Parathyroid adenoma (tissue), 2 donors: ENCODE data around the gene LRCOL1.

Source experiments
- H2AFZ ChIP-seq: fragments of 300-600 bp; sonication (generic); one replicate; pipeline ENCODE4 v1.7.0; 2017; ENCODE audit warnings: antibody characterized with exemption, mild to moderate bottlenecking
- H3K27ac ChIP-seq: fragments of 300-600 bp; sonication (generic); one replicate; pipeline ENCODE4 v1.7.0; 2017
- H3K27me3 ChIP-seq: fragments of 300-600 bp; sonication (generic); one replicate; pipeline ENCODE4 v1.7.0; 2017; ENCODE audit warnings: low read length; ENCODE audit not compliant: control insufficient read depth, insufficient read depth
- H3K36me3 ChIP-seq: fragments of 300-600 bp; sonication (generic); one replicate; pipeline ENCODE4 v1.7.0; 2017; ENCODE audit warnings: low read length; ENCODE audit not compliant: control insufficient read depth, insufficient read depth
- H3K4me1 ChIP-seq: fragments of 300-600 bp; sonication (generic); one replicate; pipeline ENCODE4 v1.7.0; 2017; ENCODE audit warnings: control low read depth
- H3K4me2 ChIP-seq: fragments of 300-600 bp; sonication (generic); one replicate; pipeline ENCODE4 v1.7.0; 2017; ENCODE audit warnings: low read length
- H3K4me3 ChIP-seq: fragments of 300-600 bp; sonication (generic); one replicate; pipeline ENCODE4 v1.7.0; 2017; ENCODE audit warnings: low read depth, low read length
- H3K79me2 ChIP-seq: fragments of 300-600 bp; sonication (generic); one replicate; pipeline ENCODE4 v1.7.0; 2017; ENCODE audit warnings: control low read depth
- H3K9ac ChIP-seq: fragments of 300-600 bp; sonication (generic); one replicate; pipeline ENCODE4 v1.7.0; 2017; ENCODE audit warnings: mild to moderate bottlenecking
- H3K9me3 ChIP-seq: fragments of 300-600 bp; sonication (generic); one replicate; pipeline ENCODE4 v1.7.0; 2017; ENCODE audit warnings: low read length; ENCODE audit not compliant: control insufficient read depth
- CTCF ChIP-seq: fragments of 300-600 bp; sonication (generic); IDR thresholded peaks from one replicate; pipeline ENCODE4 v1.7.0; 2017; ENCODE audit warnings: antibody characterized with exemption, mild to moderate bottlenecking
- donor health status: primary hyperparathyroidism.

LRCOL1 gene

GRCh38 chr12:132625731-132626430 lies 15.5 kb upstream of the LRCOL1 start:
- Histone ChIP-seq H3K4me3 (no peak overlapping the region), H3K36me3 (no peaks in the 10 kb centered on the region), H3K9ac (no peak overlapping the region), H3K79me2 (no peaks in the 10 kb centered on the region), H3K4me1 (no peaks in the 10 kb centered on the region), H3K4me2 (no peak overlapping the region), H3K9me3 (no peaks in the 10 kb centered on the region), H2AFZ (no peak overlapping the region), H3K27me3 (no peaks in the 10 kb centered on the region), H3K27ac (no peak overlapping the region)
- no peak for TF ChIP-seq CTCF

- no peak overlapping the region for H3K9ac ChIP-seq
- H3K4me1 ChIP-seq, result no peaks in the 10 kb centered on the region
- H3K4me3 ChIP-seq, result no peak overlapping the region
- H3K27ac ChIP-seq, result no peak overlapping the region
- no peaks in the 10 kb centered on the region for H3K79me2 ChIP-seq
- no peak overlapping the region for H2AFZ ChIP-seq
- H3K27me3 ChIP-seq, result no peaks in the 10 kb centered on the region
- no peak overlapping the region for H3K4me2 ChIP-seq
- H3K36me3 ChIP-seq, result no peaks in the 10 kb centered on the region
- TF ChIP-seq CTCF, result no peak
- no peaks in the 10 kb centered on the region for H3K9me3 ChIP-seq
Measured at GRCh38 chr12:132624910-132625630, 14.7 kb upstream of the LRCOL1 start.

- Histone ChIP-seq H3K27ac (no peak overlapping the region), H3K9me3 (no peaks in the 10 kb centered on the region), H2AFZ (no peak overlapping the region), H3K36me3 (no peaks in the 10 kb centered on the region), H3K27me3 (no peaks in the 10 kb centered on the region), H3K4me3 (no peak overlapping the region), H3K79me2 (no peaks in the 10 kb centered on the region), H3K4me2 (no peak overlapping the region), H3K9ac (no peak overlapping the region), H3K4me1 (no peaks in the 10 kb centered on the region)
- TF ChIP-seq CTCF, result no peak
Measured at GRCh38 chr12:132624186-132624855, 13.9 kb upstream of the LRCOL1 start.

GRCh38 chr12:132623072-132623869 lies 12.9 kb upstream of the LRCOL1 start:
- Histone ChIP-seq H3K4me2 (no peak overlapping the region), H2AFZ (no peak overlapping the region), H3K79me2 (no peaks in the 10 kb centered on the region), H3K4me3 (no peak overlapping the region), H3K27ac (no peak overlapping the region), H3K9me3 (no peaks in the 10 kb centered on the region), H3K9ac (no peak overlapping the region), H3K4me1 (no peaks in the 10 kb centered on the region), H3K27me3 (no peaks in the 10 kb centered on the region), H3K36me3 (no peaks in the 10 kb centered on the region)
- no peak for TF ChIP-seq CTCF
